GM23248 (cell line): ENCODE results near the gene SNX17. TPM values are rescaled to one million over a fixed set of nuclear protein-coding genes. Genes with fewer than 3 reads are reported as not detected.

Experiments used
- DNase-seq: peaks from one replicate; pipeline ENCODE4 v3.0.0-alpha.2; 2015
- H2AFZ ChIP-seq: fragments of 200-600 bp; sonication (generic); 2 replicates; pipeline ENCODE4 v1.6.1; 2016; ENCODE audit warnings: antibody characterized with exemption
- H3F3A ChIP-seq: fragments of 200-600 bp; sonication (generic); 2 replicates; pipeline ENCODE4 v1.6.1; 2016; ENCODE audit warnings: mild to moderate bottlenecking, antibody characterized with exemption, mixed run types; ENCODE audit not compliant: insufficient read depth
- H3K27ac ChIP-seq: fragments of 200-600 bp; sonication (generic); 2 replicates; pipeline ENCODE4 v1.5.1; 2016; ENCODE audit warnings: mild to moderate bottlenecking
- H3K27me3 ChIP-seq: fragments of 200-600 bp; sonication (generic); replicated peaks from 2 replicates; pipeline ENCODE4 v1.6.1; 2016; ENCODE audit warnings: mild to moderate bottlenecking; ENCODE audit not compliant: insufficient read depth
- H3K36me3 ChIP-seq: fragments of 200-600 bp; sonication (generic); 2 replicates; pipeline ENCODE4 v1.6.1; 2016; ENCODE audit warnings: low read depth, mild to moderate bottlenecking
- H3K4me1 ChIP-seq: fragments of 200-600 bp; sonication (generic); 2 replicates; pipeline ENCODE4 v1.6.1; 2016; ENCODE audit warnings: mild to moderate bottlenecking; ENCODE audit not compliant: insufficient read depth
- H3K4me2 ChIP-seq: fragments of 200-600 bp; sonication (generic); one replicate; pipeline ENCODE4 v1.6.1; 2016; ENCODE audit warnings: mild to moderate bottlenecking; ENCODE audit not compliant: unreplicated experiment
- H3K4me3 ChIP-seq: fragments of 200-600 bp; sonication (generic); 2 replicates; pipeline ENCODE4 v1.5.1; 2016; ENCODE audit warnings: mild to moderate bottlenecking
- H3K79me2 ChIP-seq: fragments of 200-600 bp; sonication (generic); 2 replicates; pipeline ENCODE4 v1.6.1; 2016; ENCODE audit warnings: mild to moderate bottlenecking; ENCODE audit not compliant: insufficient read depth
- H3K9ac ChIP-seq: fragments of 200-600 bp; sonication (generic); 2 replicates; pipeline ENCODE4 v1.6.1; 2016; ENCODE audit warnings: mild to moderate bottlenecking
- H3K9me2 ChIP-seq: fragments of 200-600 bp; sonication (generic); 2 replicates; pipeline ENCODE4 v1.6.1; 2016; ENCODE audit warnings: mixed run types, mild to moderate bottlenecking, moderate library complexity; ENCODE audit not compliant: insufficient read depth
- H3K9me3 ChIP-seq: fragments of 200-600 bp; sonication (generic); one replicate; pipeline ENCODE4 v1.6.1; 2017; ENCODE audit warnings: low read depth
- H4K20me1 ChIP-seq: fragments of 200-600 bp; sonication (generic); 2 replicates; pipeline ENCODE4 v1.6.0; 2016; ENCODE audit not compliant: insufficient read depth
- EZH2 ChIP-seq: fragments of 200-600 bp; sonication (generic); IDR thresholded peaks from 2 replicates; pipeline ENCODE4 v1.6.1; 2018; ENCODE audit warnings: antibody characterized with exemption, mild to moderate bottlenecking; ENCODE audit not compliant: insufficient read depth, poor library complexity, severe bottlenecking
- EZH2phosphoT487 ChIP-seq: fragments of 200-600 bp; sonication (generic); IDR thresholded peaks from 2 replicates; pipeline ENCODE4 v1.6.1; 2018; ENCODE audit warnings: antibody characterized with exemption, moderate library complexity, mild to moderate bottlenecking, low read depth; ENCODE audit not compliant: insufficient read depth
- WGBS, 2 experiments: methylation state at CpG; one replicate each; pipeline ENCODE4 v1.1.6; 2015 to 2017; ENCODE audit warnings: low lambda C conversion rate in 2 of 2, low coverage in 1 of 2; ENCODE audit errors: missing lambda C conversion rate in 2 of 2; 5-methylcytosine and 5-hydroxymethylcytosine counted together
- in situ Hi-C: fragments of 300-500 bp; cut with MboI; formaldehyde crosslinking; loops from 2 replicates; pipeline ENCODE4 v1.15.0; 2020
- polyA plus RNA-seq: library from polyadenylated mRNA; unstranded; fragments of >200 nt; fragmentation: Nextera tagmentation; extraction: Ambion mirVana; gene quantifications from 2 replicates; pipeline ENCODE4 v1.2.1, GENCODE V29; 2016
- total RNA-seq: library from RNA; depleted of rRNA; stranded (reverse); fragments of >200 nt; shearing (Covaris generic); gene quantifications from 2 replicates; pipeline ENCODE4 v1.2.3, GENCODE V29; 2014

SNX17 gene
- total and polyA plus RNA-seq, 2 experiments from 2014 or later: 173 to 193 TPM

DNA sequence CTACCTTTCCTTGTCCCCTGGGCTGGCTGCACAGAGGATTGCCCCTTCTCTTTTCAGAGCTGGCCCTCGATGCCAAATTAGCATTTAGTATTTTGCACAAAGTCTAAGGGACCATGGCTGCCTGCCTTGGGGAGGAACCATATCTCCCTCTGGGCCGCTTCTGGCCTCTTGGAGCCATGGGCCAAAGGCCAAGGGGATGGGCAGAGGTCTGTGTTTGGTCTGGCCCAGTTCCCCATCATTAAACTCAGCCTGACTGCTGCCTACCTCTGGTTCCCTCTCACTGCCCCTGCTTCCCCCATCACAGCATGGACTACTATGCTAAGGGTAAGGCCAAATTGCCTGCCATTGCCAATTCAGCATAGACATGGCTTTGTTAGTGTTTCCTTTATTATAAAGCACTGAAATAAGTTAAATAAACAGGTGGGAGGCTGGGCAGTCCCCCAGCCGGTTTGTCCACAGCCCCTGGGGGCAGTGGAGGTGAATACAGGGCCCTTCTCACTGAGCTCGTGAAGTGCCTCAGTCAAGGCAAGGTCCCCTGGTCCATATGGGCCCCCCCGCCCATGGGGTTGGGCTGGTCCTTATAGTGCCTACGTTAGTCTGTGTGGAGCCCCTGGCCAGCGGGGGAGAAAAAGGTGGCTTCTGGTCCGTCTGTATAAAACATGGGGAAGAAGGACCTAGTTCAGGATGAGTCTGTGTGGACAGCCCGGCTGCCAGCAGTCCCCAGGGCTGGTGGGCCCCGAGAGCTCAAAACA is 6.6 kb downstream of the SNX17 start:
- H2AFZ ChIP-seq: no peak overlapping the region
- no peaks in the 10 kb centered on the region for H4K20me1 ChIP-seq
- H3K4me2 ChIP-seq: no peak overlapping the region
- H3K4me1 ChIP-seq: peaks cover 13% of the 10 kb centered on the region
- no peak overlapping the region for H3K9ac ChIP-seq
- no peak overlapping the region for H3K4me3 ChIP-seq
- H3K9me2 ChIP-seq: no peaks in the 10 kb centered on the region
- no peaks in the 10 kb centered on the region for H3K9me3 ChIP-seq
- peaks cover 17% of the 10 kb centered on the region for H3K36me3 ChIP-seq
- no peak for DNase-seq
- H3F3A ChIP-seq: peaks cover 26% of the 10 kb centered on the region
- peaks cover 72% of the 10 kb centered on the region for H3K79me2 ChIP-seq
- no peak for TF ChIP-seq EZH2
- no peak for TF ChIP-seq EZH2phosphoT487
- in situ Hi-C loops: no loop called here
- no peak overlapping the region for H3K27ac ChIP-seq
- WGBS, 2 experiments: 63 to 68% methylated on average over 10 of the region's 10 CpGs
- no peaks in the 10 kb centered on the region for H3K27me3 ChIP-seq

GRCh38 chr2:27377618-27378095 is 7.2 kb downstream of the SNX17 start:
- Histone ChIP-seq H3K79me2 (peaks cover 65% of the 10 kb centered on the region), H3F3A (peaks cover 27% of the 10 kb centered on the region), H3K4me3 (no peak overlapping the region), H2AFZ (no peak overlapping the region), H3K9ac (no peak overlapping the region), H3K27ac (0 out of 2 replicates have a peak overlapping the region, but pooled peaks have one; percentile 4), H4K20me1 (no peaks in the 10 kb centered on the region), H3K9me2 (no peaks in the 10 kb centered on the region), H3K27me3 (no peaks in the 10 kb centered on the region), H3K36me3 (peaks cover 17% of the 10 kb centered on the region), H3K9me3 (no peaks in the 10 kb centered on the region), H3K4me2 (no peak overlapping the region), H3K4me1 (peaks cover 8% of the 10 kb centered on the region)
- TF ChIP-seq EZH2phosphoT487 (no peak), EZH2 (no peak)
- DNase-seq: no peak
- in situ Hi-C loops: no loop called here
- 91 to 94% methylated on average over 18 of the region's 18 CpGs for WGBS, 2 experiments

DNA sequence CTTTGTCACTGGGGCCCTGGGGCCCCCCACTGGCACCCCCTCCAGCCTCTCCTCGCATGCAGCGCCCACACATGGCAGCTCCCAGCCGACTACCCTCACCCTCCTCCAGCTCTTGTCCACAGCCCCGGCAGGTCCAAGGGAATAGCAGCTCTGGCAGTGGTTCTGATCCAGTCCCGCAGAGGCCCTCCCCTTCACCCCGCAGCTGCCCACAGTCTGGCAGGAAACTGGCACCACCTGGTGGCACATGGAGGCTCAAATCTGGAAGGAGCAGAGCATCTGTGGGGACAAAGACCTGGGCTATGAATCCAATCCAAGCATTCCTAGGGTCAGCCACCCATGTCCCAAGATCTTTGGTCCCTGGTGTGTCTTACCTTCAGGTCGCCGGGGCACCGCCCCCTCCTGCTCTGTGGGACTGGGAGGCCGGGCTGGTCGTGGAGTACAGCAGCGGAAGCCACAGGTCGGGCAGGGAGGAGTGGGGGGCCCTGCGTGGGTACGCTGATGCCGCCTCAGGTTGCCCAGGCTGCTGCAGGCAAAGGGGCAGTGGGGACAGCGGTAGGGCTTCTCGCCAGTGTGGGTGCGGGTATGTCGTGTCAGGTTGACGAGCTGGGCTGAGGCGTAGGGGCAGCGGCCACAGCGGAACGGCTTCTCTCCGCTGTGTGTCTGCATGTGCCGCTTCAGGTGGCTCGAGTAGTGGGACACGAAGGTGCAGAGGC is 7.8 kb downstream of the SNX17 start:
- no peak for TF ChIP-seq EZH2phosphoT487
- Histone ChIP-seq H3K79me2 (peaks cover 59% of the 10 kb centered on the region), H3K36me3 (peaks cover 12% of the 10 kb centered on the region; the same call in 1 of the 2 replicates), H2AFZ (no peak overlapping the region), H3K27ac (0 out of 2 replicates have a peak overlapping the region, but pooled peaks have one; percentile 4), H3K4me3 (no peak overlapping the region), H3K9me3 (no peaks in the 10 kb centered on the region), H3K27me3 (no peaks in the 10 kb centered on the region), H3K9ac (no peak overlapping the region), H3K4me2 (no peak overlapping the region), H3F3A (peaks cover 32% of the 10 kb centered on the region), H4K20me1 (no peaks in the 10 kb centered on the region), H3K9me2 (no peaks in the 10 kb centered on the region), H3K4me1 (peaks cover 8% of the 10 kb centered on the region)
- WGBS, 2 experiments: 78 to 84% methylated on average over 28 to 29 of the region's 29 CpGs
- peak; percentile 40 for DNase-seq
- in situ Hi-C loops: no loop called here

GRCh38 chr2:27378809-27379290 is 8.4 kb downstream of the SNX17 start:
- Histone ChIP-seq H3K4me3 (peak overlapping the region; percentile 91), H3K27ac (peak overlapping the region; percentile 90), H3K9me3 (no peaks in the 10 kb centered on the region), H3K4me2 (peak overlapping the region; percentile 96), H4K20me1 (no peaks in the 10 kb centered on the region), H3K36me3 (peaks cover 7% of the 10 kb centered on the region; the same call in 1 of the 2 replicates), H3K9ac (peak overlapping the region; percentile 94), H3F3A (peaks cover 33% of the 10 kb centered on the region), H3K79me2 (peaks cover 53% of the 10 kb centered on the region), H2AFZ (no peak overlapping the region), H3K9me2 (no peaks in the 10 kb centered on the region), H3K4me1 (peaks cover 8% of the 10 kb centered on the region), H3K27me3 (no peaks in the 10 kb centered on the region)
- in situ Hi-C loops: no loop called here
- no peak for DNase-seq
- no peak for TF ChIP-seq EZH2phosphoT487
- TF ChIP-seq EZH2: no peak
- WGBS, 2 experiments: 79 to 80% methylated on average over 7 of the region's 9 CpGs
